Smooth muscle cell (in vitro differentiated cells): Measurements from ENCODE around the gene TRMT44. TPM values are rescaled to one million over a fixed set of nuclear protein-coding genes. Genes with fewer than 3 reads are reported as not detected.

Experiments
- DNase-seq: peaks from one replicate; lab custom pipeline; 2025; ENCODE audit not compliant: unreplicated experiment; lab: John Stamatoyannopoulos, UW
- H2AFZ ChIP-seq: fragments of 200-600 bp; sonication (generic); 2 replicates; pipeline ENCODE4 v1.6.0; 2016; ENCODE audit warnings: antibody characterized with exemption, low read depth, mild to moderate bottlenecking
- H3F3A ChIP-seq: fragments of 200-600 bp; sonication (generic); 2 replicates; pipeline ENCODE4 v1.6.0; 2017; ENCODE audit warnings: antibody characterized with exemption, low read depth
- H3K27ac ChIP-seq: fragments of 200-600 bp; sonication (generic); 2 replicates; pipeline ENCODE4 v1.5.1; 2016; ENCODE audit warnings: low read depth, mild to moderate bottlenecking
- H3K27me3 ChIP-seq: fragments of 200-600 bp; sonication (generic); 2 replicates; pipeline ENCODE4 v1.6.1; 2016; ENCODE audit warnings: low read depth, mild to moderate bottlenecking
- H3K36me3 ChIP-seq: fragments of 200-600 bp; sonication (generic); 2 replicates; pipeline ENCODE4 v1.5.1; 2016; ENCODE audit warnings: low read depth
- H3K4me1 ChIP-seq: fragments of 200-600 bp; sonication (generic); 2 replicates; pipeline ENCODE4 v1.5.1; 2016; ENCODE audit warnings: low read depth
- H3K4me2 ChIP-seq: fragments of 200-600 bp; sonication (generic); 2 replicates; pipeline ENCODE4 v1.6.0; 2016; ENCODE audit warnings: mild to moderate bottlenecking
- H3K4me3 ChIP-seq: fragments of 200-600 bp; sonication (generic); 2 replicates; pipeline ENCODE4 v1.5.1; 2016; ENCODE audit warnings: mild to moderate bottlenecking
- H3K79me2 ChIP-seq: fragments of 200-600 bp; sonication (generic); 2 replicates; pipeline ENCODE4 v1.6.0; 2016; ENCODE audit warnings: low read depth, mild to moderate bottlenecking
- H3K9ac ChIP-seq: fragments of 200-600 bp; sonication (generic); 2 replicates; pipeline ENCODE4 v1.6.0; 2016; ENCODE audit warnings: low read depth
- H3K9me3 ChIP-seq: fragments of 200-600 bp; sonication (generic); replicated peaks from 2 replicates; pipeline ENCODE4 v1.5.1; 2016; ENCODE audit warnings: low read depth
- H4K20me1 ChIP-seq: fragments of 200-600 bp; sonication (generic); 2 replicates; pipeline ENCODE4 v1.6.0; 2016; ENCODE audit warnings: low read depth
- WGBS: methylation state at CpG from one replicate; pipeline ENCODE4 v1.1.7; 2016; ENCODE audit warnings: low lambda C conversion rate; 5-methylcytosine and 5-hydroxymethylcytosine counted together
- polyA plus RNA-seq: library from polyadenylated mRNA; unstranded; fragments of >200 nt; fragmentation: Nextera tagmentation; extraction: Ambion mirVana; gene quantifications from 2 replicates; pipeline ENCODE4 v1.2.1, GENCODE V29; 2016
- total RNA-seq: library from RNA; depleted of rRNA; stranded (reverse); fragments of >200 nt; gene quantifications from 2 replicates; pipeline ENCODE4 v1.2.3, GENCODE V29; 2014
- TF ChIP-seq, protein P1 (sequence below): fragments of 200-600 bp; sonication (generic); IDR thresholded peaks from 2 replicates; pipeline ENCODE4 v1.5.1; 2017; ENCODE audit warnings: borderline replicate concordance, mild to moderate bottlenecking, antibody characterized with exemption; ENCODE audit not compliant: insufficient read depth, poor library complexity, severe bottlenecking

The TRMT44 gene
- total and polyA plus RNA-seq, 2 experiments from 2014 or later, result 5.0 to 18.7 TPM

DNA sequence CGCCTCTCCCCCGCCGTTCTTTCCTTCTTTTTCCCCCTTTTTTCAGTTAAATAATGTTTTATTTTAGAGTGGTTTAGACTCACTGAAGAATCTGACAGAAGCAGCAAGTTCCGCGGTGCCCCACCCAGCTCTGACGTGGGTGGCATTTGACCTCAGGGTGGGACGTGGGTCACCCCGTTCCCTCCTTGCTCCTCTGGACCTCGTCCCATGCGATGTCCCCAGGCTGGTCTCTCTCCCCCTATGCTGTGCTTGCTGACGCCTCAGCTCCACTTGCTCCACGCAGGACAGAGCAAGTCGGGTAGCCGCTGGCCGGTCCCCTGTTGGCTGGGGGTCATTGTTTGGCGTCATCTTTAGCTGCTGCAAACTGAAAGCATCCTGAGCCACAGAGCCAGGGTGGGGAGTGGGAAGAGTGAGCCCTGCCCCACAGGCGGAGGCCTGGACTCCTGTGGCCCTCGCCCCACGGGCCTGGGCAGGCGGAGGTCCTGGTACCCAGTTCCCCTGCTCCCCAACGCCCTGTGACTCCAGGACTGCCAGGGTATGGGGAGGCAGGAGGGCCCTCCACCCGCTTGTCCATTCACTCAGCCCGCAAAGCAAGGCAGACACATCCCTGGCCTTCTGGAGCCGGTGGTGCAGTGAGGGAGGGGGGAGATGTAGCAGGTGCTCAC, 30.8 kb downstream of the TRMT44 start:
- TF ChIP-seq, protein P1, sequence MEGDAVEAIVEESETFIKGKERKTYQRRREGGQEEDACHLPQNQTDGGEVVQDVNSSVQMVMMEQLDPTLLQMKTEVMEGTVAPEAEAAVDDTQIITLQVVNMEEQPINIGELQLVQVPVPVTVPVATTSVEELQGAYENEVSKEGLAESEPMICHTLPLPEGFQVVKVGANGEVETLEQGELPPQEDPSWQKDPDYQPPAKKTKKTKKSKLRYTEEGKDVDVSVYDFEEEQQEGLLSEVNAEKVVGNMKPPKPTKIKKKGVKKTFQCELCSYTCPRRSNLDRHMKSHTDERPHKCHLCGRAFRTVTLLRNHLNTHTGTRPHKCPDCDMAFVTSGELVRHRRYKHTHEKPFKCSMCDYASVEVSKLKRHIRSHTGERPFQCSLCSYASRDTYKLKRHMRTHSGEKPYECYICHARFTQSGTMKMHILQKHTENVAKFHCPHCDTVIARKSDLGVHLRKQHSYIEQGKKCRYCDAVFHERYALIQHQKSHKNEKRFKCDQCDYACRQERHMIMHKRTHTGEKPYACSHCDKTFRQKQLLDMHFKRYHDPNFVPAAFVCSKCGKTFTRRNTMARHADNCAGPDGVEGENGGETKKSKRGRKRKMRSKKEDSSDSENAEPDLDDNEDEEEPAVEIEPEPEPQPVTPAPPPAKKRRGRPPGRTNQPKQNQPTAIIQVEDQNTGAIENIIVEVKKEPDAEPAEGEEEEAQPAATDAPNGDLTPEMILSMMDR, result no peak
- Histone ChIP-seq H3K4me2 (no peak overlapping the region), H3K27ac (no peak overlapping the region), H3K36me3 (no peaks in the 10 kb centered on the region), H3K9me3 (no peaks in the 10 kb centered on the region), H3F3A (no peaks in the 10 kb centered on the region), H3K4me1 (no peaks in the 10 kb centered on the region), H3K27me3 (no peaks in the 10 kb centered on the region), H3K79me2 (no peaks in the 10 kb centered on the region), H3K9ac (no peak overlapping the region), H2AFZ (no peak overlapping the region), H4K20me1 (peaks cover 10% of the 10 kb centered on the region), H3K4me3 (no peak overlapping the region)
- no peak for DNase-seq
- WGBS, result 90% methylated on average over 24 of the region's 24 CpGs

DNA sequence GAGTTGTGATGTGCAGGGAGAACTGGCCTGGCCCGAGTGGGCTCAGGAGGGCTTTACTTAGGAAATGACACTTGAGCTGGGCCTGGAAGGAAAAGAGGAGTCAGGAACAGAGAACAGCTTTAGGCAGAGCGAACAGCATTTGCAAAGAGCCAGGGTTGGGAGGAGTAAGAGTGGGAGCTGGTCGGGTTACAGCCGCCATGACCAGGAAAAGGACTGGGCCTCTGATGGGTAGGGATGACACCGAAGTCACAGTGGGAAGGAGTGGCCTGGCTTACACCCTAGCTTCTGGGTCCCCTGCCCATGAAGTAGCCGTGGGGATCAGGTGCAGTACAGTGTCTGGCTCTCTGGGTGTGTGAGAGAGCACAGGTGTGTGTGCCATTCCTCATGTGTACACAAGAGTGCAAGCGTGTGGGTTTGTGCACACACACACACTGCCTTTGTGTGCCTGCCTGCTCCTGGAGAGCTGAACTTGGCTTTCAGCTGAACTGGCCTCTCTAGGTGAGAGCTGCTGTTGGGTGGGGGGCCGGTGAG, 31.6 kb downstream of the TRMT44 start:
- Histone ChIP-seq H3K4me1 (no peaks in the 10 kb centered on the region), H3K79me2 (no peaks in the 10 kb centered on the region), H4K20me1 (peaks cover 10% of the 10 kb centered on the region), H3K4me3 (no peak overlapping the region), H3K4me2 (peak overlapping the region; percentile 42), H3K27ac (peak overlapping the region; percentile 75), H2AFZ (no peak overlapping the region), H3K9ac (no peak overlapping the region), H3K36me3 (no peaks in the 10 kb centered on the region), H3F3A (no peaks in the 10 kb centered on the region), H3K27me3 (no peaks in the 10 kb centered on the region), H3K9me3 (no peaks in the 10 kb centered on the region)
- no peak for DNase-seq
- TF ChIP-seq, protein P1, result no peak
- WGBS, result 73% methylated on average over 8 of the region's 8 CpGs

DNA sequence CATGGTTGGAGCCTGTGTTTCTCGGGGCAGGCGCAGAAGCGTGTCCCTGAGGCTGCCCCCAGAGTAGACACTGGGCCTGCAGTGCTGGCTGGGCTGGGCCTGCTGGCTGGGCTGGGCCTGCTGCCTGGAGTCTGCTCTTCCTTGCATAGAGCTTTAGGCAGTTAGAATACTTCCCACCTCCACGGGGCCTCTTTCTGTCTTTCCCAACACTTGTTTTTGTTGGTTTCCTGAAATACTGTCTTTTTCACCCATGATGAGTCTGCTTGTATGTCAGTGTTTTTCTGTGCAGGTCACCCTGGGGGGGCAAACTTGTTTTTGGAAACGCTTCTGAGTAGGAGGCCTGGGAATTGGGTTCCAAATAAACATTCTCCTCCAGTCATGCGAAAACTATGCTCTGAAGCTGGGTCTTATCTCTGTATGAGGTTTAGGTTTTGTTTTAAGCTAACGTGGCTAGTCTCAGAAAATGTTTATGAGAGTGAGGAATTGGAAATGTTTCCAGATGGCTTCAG, 32.2 kb downstream of the TRMT44 start:
- Histone ChIP-seq H3K27ac (peak overlapping the region; percentile 75), H3K4me3 (no peak overlapping the region), H3K4me2 (peak overlapping the region; percentile 42), H3K79me2 (no peaks in the 10 kb centered on the region), H3K4me1 (no peaks in the 10 kb centered on the region), H3K36me3 (no peaks in the 10 kb centered on the region), H2AFZ (no peak overlapping the region), H3K9ac (no peak overlapping the region), H3K9me3 (no peaks in the 10 kb centered on the region), H3F3A (no peaks in the 10 kb centered on the region), H3K27me3 (no peaks in the 10 kb centered on the region), H4K20me1 (peaks cover 10% of the 10 kb centered on the region)
- WGBS, result 24% methylated on average over 7 of the region's 7 CpGs
- DNase-seq, result no peak
- TF ChIP-seq, protein P1, result no peak
